HG02571 (cell line): ENCODE results near the gene C11orf91.
"Not testable (repeated sequence)": the region's sequence is repeated elsewhere in the genome, so short reads cannot be mapped to it uniquely, and the experiment has no call there.

Experiments used
- ATAC-seq: cut with Tn5 transposase; IDR thresholded peaks from one replicate; pipeline ENCODE4 v1.9.1; 2021; ENCODE audit warnings: mild to moderate bottlenecking, moderate library complexity; ENCODE audit not compliant: unreplicated experiment

The C11orf91 gene

GRCh38 chr11:33700502-33701271 lies at the start of gene C11orf91:
C11orf91 (minus strand) TSS chr11:33700826; CDS start chr11:33700740, 86 bp downstream.
- peak; percentile 85 for ATAC-seq

GRCh38 chr11:33747979-33748378 lies 47.4 kb upstream of the C11orf91 start:
- no peak for ATAC-seq

GRCh38 chr11:33743291-33743690 lies 42.7 kb upstream of the C11orf91 start:
- ATAC-seq: no peak

DNA sequence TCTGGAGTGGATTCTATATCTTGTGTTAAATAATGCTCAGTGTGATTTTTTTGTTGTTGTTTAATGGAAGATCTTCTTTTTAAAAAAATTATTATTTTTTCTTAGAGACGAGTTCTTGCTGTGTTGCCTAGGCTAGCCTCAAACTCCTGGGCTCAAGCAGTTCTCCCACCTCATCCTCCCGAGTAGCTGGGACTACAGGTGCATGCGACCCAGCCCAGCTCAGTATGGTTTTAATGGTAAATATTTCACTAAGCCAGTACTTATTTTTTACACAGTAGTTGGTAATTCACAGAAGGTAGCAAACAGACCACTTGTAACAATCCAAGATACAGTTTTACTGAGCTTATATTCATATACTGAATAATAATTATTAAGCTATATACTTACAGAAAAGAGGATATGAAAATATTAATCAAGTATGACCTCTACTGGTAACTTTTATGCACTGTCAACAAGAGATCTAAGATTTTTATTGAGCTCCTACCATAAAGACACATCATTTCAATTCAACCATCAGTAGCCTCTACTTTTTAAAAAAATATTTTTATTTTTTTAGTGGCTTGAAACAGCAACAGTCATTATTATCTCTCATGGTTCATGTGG lies 41.7 kb upstream of the C11orf91 start:
- no peak for ATAC-seq

- no peak for ATAC-seq
Observed at GRCh38 chr11:33741806-33742205, 41.2 kb upstream of the C11orf91 start.

DNA sequence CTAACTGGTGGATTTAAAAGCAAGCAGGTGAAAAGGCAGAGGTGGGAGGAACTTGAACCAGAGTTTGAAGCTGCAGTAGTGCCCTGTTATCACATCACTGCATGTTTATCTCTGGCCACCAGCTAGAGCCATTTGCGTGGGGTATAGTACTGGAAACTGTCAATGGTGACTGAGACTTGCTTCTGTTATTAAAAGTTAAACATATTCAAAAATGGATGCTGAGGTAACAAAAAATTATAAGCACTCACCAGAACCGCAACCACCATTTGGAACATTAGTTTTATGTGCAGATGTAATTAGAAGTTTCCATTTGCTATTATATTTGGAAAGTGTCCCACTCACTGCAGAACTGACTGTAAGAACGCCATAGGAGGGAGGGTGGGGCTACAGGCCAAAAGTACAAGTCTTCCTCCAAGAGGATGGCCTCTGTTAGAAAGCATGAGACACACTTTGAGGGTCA lies 36.8 kb upstream of the C11orf91 start:
- no peak for ATAC-seq

- ATAC-seq: peak; percentile 47
Observed at GRCh38 chr11:33736148-33736812, 35.7 kb upstream of the C11orf91 start, which contains the start of gene CD59. CD59 (minus strand) TSS chr11:33736423; CDS start chr11:33722445, 13,978 bp downstream.

DNA sequence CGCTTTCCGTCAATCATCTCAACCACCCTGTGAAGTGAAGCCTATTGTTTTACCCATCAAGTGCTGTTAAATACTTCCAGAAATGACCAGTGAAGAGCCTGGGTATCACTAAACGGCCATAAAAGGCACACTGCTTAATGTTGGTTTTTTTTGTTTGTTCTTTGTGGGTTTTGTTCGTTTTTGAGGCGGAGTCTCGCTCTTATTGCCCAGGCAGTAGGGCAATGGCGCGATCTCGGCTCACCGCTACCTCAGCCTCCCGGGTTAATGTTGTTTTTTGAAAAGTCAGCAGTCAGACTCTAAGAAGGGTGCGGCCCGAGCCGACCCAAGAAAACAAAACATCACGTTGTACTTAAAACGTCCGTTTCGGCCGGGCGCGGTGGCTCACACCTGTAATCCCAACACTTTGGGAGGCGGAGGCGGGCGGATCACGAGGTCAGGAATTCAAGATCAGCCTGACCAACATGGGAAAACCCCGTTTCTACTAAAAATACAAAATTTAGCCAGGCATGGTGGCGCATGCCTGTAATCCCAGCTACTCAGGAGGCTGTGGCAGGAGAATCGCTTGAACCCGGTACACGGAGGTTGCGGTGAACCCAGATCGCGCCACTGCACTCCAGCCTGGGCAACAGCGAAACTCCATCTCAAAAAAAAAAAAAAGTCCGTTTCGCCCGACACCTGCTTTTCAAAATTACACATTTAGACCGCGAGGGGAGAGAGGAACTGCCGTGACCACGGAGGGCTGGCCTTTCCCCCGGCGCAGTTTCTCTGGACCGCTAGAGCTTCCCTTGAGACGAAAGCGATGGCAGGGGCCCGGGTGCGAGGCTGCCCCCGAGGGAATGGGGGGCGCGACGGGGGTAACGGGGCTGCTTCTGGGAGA lies 34.9 kb upstream of the C11orf91 start:
- ATAC-seq: peak; percentile 57

DNA sequence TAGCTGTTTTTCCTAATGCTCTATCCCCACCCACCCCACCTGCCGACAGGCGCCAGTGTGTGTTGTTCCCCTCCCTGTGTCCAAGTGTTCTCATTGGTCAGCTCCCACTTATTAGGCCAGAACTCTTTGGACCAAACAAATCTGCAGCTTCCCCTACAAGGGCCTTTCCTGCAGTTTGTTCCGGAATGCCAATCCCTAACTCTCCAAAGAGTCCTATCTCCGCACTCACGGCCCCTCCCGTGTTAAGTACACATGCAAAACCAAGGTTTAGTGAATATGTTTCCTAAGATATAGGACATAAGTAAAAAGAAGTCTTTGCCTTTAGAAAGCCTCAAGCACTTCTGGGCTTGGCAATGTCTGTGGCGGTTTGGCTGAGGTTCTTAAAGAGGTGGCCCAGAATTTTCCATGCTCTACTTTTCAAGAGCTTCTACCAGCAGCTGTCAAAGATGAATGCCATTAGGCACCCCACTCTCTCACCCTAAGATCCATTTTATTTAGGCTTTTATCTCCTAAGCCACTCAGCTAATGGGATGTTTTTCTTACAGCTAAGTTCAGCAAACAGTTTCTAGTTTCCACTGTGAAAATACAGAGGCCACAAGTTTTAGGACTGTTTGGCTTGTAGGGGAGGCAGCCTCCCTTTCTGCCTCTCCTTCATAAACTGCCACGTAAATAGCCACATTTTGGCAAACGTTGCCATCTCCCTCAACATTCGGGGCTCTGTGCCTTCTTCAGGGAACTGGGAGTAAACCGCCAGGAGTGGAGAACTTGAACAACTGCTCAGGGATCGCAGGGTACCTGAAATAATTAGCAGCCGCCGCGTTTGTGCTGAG lies 34.0 kb upstream of the C11orf91 start:
- no peak for ATAC-seq

- no peak for ATAC-seq
Observed at GRCh38 chr11:33733980-33734379, 33.4 kb upstream of the C11orf91 start.

GRCh38 chr11:33731723-33732531 lies 31.3 kb upstream of the C11orf91 start:
- no peak for ATAC-seq

DNA sequence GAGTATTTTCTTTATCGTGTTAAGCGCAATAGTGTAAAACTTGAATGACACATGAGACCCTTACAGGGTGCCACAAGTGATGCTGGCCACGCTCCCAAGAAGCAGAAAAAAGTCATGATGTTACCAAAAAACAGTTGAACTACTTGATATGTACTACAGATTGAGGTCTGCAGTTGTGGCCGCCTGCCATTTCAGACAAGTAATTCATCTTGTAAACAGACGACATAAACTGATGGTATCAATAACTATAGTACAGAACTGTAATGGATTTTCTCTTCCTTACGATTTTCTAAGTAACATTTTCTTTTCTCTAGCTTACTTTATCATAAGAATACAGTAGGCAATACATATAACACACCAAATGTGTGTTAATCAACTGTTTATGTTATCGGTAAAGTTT lies 30.1 kb upstream of the C11orf91 start:
- no peak for ATAC-seq

DNA sequence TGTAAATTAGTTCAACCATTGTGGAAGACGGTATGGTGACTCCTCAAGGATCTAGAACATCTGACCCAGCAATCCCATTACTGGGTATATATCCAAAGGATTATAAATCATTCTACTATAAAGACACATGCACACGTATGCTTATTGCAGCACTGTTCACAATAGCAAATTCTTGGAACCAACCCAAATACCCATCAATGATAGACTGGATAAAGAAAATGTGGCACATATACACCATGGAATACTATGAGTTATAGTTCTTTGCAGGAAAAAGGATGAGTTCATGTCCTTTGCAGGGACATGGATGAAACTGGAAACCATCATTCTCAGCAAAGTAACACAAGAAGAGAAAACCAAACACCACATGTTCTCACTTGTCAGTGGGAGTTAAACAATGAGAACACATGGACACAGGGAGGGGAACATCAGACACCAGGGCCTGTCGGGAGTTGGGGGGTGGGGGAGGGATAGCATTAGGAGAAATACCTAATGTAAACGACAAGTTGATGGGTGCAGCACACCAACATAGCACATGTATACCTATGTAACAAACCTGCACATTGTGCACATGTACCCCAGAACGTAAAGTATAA lies 28.5 kb upstream of the C11orf91 start:
- ATAC-seq: not testable (repeated sequence)

DNA sequence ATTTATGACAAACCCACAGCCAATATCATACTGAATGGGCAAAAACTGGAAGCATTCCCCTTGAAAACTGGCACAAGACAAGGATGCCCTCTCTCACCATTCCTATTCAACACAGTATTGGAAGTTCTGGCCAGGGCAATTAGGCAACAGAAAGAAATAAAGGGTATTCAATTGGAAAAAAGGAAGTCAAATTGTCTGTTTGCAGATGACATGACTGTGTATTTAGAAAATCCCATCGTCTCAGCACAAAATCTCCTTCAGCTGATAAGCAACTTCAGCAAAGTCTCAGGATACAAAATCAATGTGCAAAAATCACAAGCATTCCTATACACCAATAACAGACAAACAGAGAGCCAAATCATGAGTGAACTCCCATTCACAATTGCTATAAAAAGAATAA lies 26.9 kb upstream of the C11orf91 start:
- not testable (repeated sequence) for ATAC-seq

GRCh38 chr11:33725496-33725895 lies 24.9 kb upstream of the C11orf91 start:
- no peak for ATAC-seq

DNA sequence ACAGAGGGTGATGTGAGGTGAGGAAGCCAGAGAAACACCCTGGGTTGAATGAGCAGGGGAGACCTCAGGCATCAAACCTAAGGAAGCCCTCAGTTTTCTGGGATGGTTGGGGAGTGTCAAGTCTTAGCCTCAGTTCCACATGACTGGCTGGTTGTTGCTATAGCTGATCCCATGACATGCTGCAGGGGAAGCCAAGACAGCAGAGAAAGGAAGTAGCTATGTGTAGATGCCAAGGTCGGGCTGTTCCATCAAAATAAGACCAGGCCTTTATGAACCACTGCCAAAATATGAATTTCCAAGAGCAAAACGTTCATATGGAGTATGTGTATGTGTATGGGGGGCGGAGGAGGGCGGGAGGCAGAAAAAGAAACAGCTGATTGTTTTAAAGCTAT lies 24.0 kb upstream of the C11orf91 start:
- ATAC-seq: no peak

DNA sequence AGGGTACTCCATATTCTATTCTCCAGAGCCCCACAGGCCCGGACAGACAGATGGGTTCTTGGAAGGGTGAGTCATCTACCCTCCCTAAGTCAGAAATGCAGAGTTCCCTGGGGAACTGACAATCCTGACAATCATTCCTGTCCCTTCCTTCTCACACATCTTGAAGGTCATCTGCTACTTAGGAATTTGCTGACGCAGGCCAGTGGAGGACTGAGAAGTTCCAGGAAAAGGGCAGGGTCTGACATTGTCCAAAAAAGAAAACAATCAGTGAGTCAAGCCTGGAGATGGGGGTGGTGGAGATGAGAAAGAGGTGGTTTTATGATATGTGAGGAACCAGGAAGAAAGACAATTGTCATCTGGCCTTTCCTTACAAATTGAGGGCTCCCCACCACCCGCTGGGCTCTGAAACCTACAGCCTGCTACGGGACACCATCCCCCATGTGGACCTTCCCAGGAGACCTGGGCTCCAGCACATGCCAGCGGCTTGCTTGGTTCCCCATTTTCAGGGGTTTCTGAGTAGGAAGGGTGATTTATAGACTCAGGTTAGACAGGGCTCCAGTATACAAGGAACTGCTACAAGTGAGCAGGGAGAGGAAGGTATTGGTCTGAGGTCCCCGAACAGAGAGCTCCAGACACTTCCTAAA lies 22.7 kb upstream of the C11orf91 start:
- peak; percentile 14 for ATAC-seq

DNA sequence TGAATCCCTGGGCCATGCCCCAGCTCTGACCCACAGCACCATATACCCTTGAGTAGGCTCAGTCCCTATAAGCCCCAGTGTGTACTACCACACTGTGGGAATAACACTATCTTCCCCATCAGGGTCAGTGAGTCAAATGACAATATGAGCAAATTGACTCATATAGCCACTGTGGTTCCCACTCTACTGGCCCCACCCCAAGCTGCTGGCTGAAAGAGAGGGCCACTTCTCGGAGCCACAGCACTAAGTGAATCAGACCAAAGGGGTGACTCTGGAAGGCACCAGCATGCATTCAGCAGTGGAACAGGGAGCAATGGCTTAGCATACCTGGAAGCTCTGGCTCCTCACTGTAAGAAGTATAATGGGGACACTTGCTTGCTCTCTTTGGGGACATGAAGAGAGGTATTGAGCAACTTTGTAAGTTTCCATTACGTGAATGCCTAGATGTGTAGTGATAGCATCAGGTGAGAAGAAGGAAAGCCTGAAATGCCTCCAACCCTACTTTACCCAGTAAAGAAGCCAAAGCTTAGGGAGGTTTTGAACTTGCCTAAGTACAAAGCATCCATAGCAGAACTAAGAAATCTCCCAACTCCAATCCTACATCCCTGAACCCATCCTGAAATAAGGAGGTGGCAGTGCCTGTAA lies 22.1 kb upstream of the C11orf91 start:
- ATAC-seq: peak; percentile 81
